Natural killer cell (primary cell): Measurements from ENCODE around the gene RAPGEF1. TPM values are rescaled to one million over a fixed set of nuclear protein-coding genes. Genes with fewer than 3 reads are reported as not detected.

Source experiments
- ATAC-seq, 3 donors: fragments of 150-1000 bp in 2 of 3; fragments of 200-7000 bp in 1 of 3; cut with Tn5 transposase; 1 replicate in 1 of 3; 2 replicates in 2 of 3; pipeline ENCODE4 v1.10.0; 2021; ENCODE audit warnings: mild to moderate bottlenecking in 2 of 3, moderate library complexity in 2 of 3
- DNase-seq, 2 donors: peaks; one replicate each; pipeline versions ENCODE4 v3.0.0 to v3.0.0-alpha.2; 2013 to 2021; ENCODE audit warnings: mixed read lengths in 1 of 2
- H3K27ac ChIP-seq: one replicate; pipeline ENCODE4 v1.5.1; 2013; ENCODE audit warnings: mild to moderate bottlenecking, low read length
- H3K27me3 ChIP-seq: one replicate; pipeline ENCODE4 v1.6.1; 2013; ENCODE audit warnings: low read length; ENCODE audit not compliant: control insufficient read depth, insufficient read depth
- H3K36me3 ChIP-seq: one replicate; pipeline ENCODE4 v1.6.1; 2013; ENCODE audit warnings: low read length; ENCODE audit not compliant: control insufficient read depth, insufficient read depth
- H3K4me1 ChIP-seq: one replicate; pipeline ENCODE4 v1.6.1; 2013; ENCODE audit warnings: low read length; ENCODE audit not compliant: control insufficient read depth, insufficient read depth
- H3K4me3 ChIP-seq: one replicate; pipeline ENCODE4 v1.5.1; 2013; ENCODE audit warnings: low read length
- H3K9me3 ChIP-seq: one replicate; pipeline ENCODE4 v1.6.1; 2013; ENCODE audit warnings: low read length; ENCODE audit not compliant: control insufficient read depth, insufficient read depth
- H3K27ac Mint-ChIP-seq, 2 donors: one replicate each; pipeline ENCODE4 v1.8.0; 2022; ENCODE audit warnings: mild to moderate bottlenecking in 2 of 2, mixed read lengths in 2 of 2, moderate library complexity in 1 of 2
- H3K27me3 Mint-ChIP-seq, 2 donors: one replicate each; pipeline ENCODE4 v1.8.0; 2022; ENCODE audit warnings: low read depth in 2 of 2, mixed read lengths in 2 of 2
- H3K36me3 Mint-ChIP-seq: one replicate; pipeline ENCODE4 v1.8.0; 2022; ENCODE audit warnings: mixed read lengths
- H3K4me1 Mint-ChIP-seq, 2 donors: one replicate each; pipeline ENCODE4 v1.8.0; 2022; ENCODE audit warnings: mixed read lengths in 2 of 2
- H3K4me3 Mint-ChIP-seq: one replicate; pipeline ENCODE4 v1.8.0; 2022; ENCODE audit warnings: mild to moderate bottlenecking, moderate library complexity, mixed read lengths
- H3K9me3 Mint-ChIP-seq, 2 donors: one replicate each; pipeline ENCODE4 v1.8.0; 2022; ENCODE audit warnings: mixed read lengths in 2 of 2
- WGBS: methylation state at CpG from one replicate; pipeline ENCODE4 v1.1.7; 2013; ENCODE audit warnings: missing lambda C conversion rate; ENCODE audit not compliant: insufficient coverage; 5-methylcytosine and 5-hydroxymethylcytosine counted together
- intact Hi-C: fragments of 100-400 bp; cut with micrococcal nuclease; formaldehyde crosslinking; loops from one replicate; pipeline ENCODE4 v1.14.2; 2022
- total RNA-seq, 4 donors: library from RNA; stranded (reverse); fragments of 120-200 nt in 1 of 4; gene quantifications; one replicate each; pipeline versions ENCODE4 v1.2.3 to v1.2.4, GENCODE V29; 2013 to 2022
- TF ChIP-seq, protein P1 (sequence below): fragments of 200-600 bp; IDR thresholded peaks from one replicate; pipeline ENCODE4 v1.8.0; 2022; ENCODE audit warnings: antibody characterized with exemption

Gene RAPGEF1
- total RNA-seq, 3 donors from 2014 or later (not counting 1 experiment from before 2014, with no cell fraction given), result 210 to 224 (median 222) TPM

GRCh38 chr9:131642496-131643083, 97.3 kb downstream of the RAPGEF1 start:
- Histone ChIP-seq H3K36me3 (peaks cover 59% of the 10 kb centered on the region), H3K9me3 (no peaks in the 10 kb centered on the region), H3K27ac (no peak overlapping the region), H3K4me1 (peaks cover 31% of the 10 kb centered on the region), H3K27me3 (no peaks in the 10 kb centered on the region), H3K4me3 (no peak overlapping the region)
- Mint-ChIP-seq H3K4me3 (no peak overlapping the region), H3K4me1 (peaks cover 45 to 49% of the 10 kb centered on the region in 2 donors), H3K27me3 (no peaks in the 10 kb centered on the region), H3K27ac (no peak overlapping the region), H3K36me3 (no peaks in the 10 kb centered on the region), H3K9me3 (no peaks in the 10 kb centered on the region)
- ATAC-seq (no peak), DNase-seq (no peak)
- 90% methylated on average over 13 of the region's 13 CpGs for WGBS
- TF ChIP-seq, protein P1, sequence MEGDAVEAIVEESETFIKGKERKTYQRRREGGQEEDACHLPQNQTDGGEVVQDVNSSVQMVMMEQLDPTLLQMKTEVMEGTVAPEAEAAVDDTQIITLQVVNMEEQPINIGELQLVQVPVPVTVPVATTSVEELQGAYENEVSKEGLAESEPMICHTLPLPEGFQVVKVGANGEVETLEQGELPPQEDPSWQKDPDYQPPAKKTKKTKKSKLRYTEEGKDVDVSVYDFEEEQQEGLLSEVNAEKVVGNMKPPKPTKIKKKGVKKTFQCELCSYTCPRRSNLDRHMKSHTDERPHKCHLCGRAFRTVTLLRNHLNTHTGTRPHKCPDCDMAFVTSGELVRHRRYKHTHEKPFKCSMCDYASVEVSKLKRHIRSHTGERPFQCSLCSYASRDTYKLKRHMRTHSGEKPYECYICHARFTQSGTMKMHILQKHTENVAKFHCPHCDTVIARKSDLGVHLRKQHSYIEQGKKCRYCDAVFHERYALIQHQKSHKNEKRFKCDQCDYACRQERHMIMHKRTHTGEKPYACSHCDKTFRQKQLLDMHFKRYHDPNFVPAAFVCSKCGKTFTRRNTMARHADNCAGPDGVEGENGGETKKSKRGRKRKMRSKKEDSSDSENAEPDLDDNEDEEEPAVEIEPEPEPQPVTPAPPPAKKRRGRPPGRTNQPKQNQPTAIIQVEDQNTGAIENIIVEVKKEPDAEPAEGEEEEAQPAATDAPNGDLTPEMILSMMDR, result no peak
- intact Hi-C loops, result no loop called here

DNA sequence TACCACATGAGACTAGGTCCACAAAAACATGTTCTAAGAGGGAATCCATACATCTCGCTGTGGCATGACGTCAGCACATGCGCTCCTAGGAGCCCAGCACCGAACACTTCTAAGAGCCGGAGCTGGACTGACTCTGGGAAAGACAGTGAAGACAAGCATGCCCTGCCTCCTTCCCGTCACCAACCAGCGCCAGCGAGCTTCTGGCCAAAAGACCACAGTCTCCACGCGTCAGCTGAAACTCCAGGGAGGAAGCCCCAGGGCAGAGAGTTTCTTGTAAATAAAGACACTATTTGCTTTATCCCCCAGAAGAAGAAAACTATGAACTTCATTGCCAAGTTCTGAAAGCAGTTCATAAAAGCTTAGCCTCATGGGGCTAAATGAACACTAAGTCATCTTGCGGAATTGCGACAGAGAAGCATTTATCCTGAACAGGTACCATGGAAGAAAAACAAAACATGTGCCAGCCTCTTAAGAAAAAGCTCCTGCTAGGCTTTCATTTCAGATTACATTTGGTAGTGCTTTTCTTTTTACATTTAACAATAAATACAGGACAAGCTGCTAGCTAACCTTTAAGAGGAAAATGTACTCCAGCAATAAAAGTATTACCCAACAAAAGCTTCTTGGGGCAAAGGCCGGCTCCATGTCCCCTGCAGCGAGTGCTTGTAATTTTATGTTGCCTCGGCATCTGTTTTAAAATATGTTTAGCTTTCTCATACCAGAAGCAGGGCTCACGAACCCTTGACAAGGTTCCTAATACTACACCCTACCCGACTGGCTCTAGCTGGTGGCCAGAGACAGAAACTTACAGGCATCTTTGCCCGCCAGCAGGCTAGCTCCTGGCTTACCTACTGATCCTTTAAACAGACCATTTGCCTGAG, 98.0 kb downstream of the RAPGEF1 start:
- H3K27ac Mint-ChIP-seq, result peak overlapping the region; percentile 21 to 41
- Histone ChIP-seq H3K27ac (no peak overlapping the region), H3K9me3 (no peaks in the 10 kb centered on the region), H3K4me1 (peaks cover 31% of the 10 kb centered on the region), H3K27me3 (no peaks in the 10 kb centered on the region), H3K36me3 (peaks cover 57% of the 10 kb centered on the region), H3K4me3 (no peak overlapping the region)
- H3K27me3 Mint-ChIP-seq, result no peaks in the 10 kb centered on the region
- ATAC-seq (no peak), DNase-seq (no peak)
- H3K36me3 Mint-ChIP-seq, result no peaks in the 10 kb centered on the region
- no peak overlapping the region for H3K4me3 Mint-ChIP-seq
- TF ChIP-seq, protein P1, result no peak
- 93% methylated on average over 18 of the region's 18 CpGs for WGBS
- intact Hi-C loops, result no loop called here
- H3K4me1 Mint-ChIP-seq, result peaks cover 44 to 46% of the 10 kb centered on the region in 2 donors
- no peaks in the 10 kb centered on the region for H3K9me3 Mint-ChIP-seq

- H3K4me3 ChIP-seq, result no peak overlapping the region
- Mint-ChIP-seq H3K9me3 (no peaks in the 10 kb centered on the region), H3K36me3 (no peaks in the 10 kb centered on the region), H3K27me3 (no peaks in the 10 kb centered on the region), H3K4me3 (no peak overlapping the region), H3K27ac (no peak overlapping the region), H3K4me1 (peaks cover 40 to 43% of the 10 kb centered on the region in 2 donors)
- intact Hi-C loops, result no loop called here
- 96% methylated on average over 10 of the region's 11 CpGs for WGBS
- no peaks in the 10 kb centered on the region for H3K27me3 ChIP-seq
- TF ChIP-seq, protein P1, result no peak
- peaks cover 27% of the 10 kb centered on the region for H3K4me1 ChIP-seq
- DNase-seq (no peak), ATAC-seq (no peak)
- H3K9me3 ChIP-seq, result no peaks in the 10 kb centered on the region
- no peak overlapping the region for H3K27ac ChIP-seq
- H3K36me3 ChIP-seq, result peaks cover 59% of the 10 kb centered on the region
Measured at GRCh38 chr9:131640438-131641137, 99.3 kb downstream of the RAPGEF1 start.
